HepG2 (cell line): ENCODE measurements around the gene PRKCI.

Experiments used
- DBP ChIP-seq: sonication (generic); formaldehyde crosslinking; IDR thresholded peaks from 2 replicates; pipeline ENCODE4 v1.4.0; 2020; ENCODE audit warnings: missing genetic modification reagents; ENCODE audit errors: not compliant biosample characterization
- HDAC6 ChIP-seq: fragments of 200-600 bp; sonication (generic); IDR thresholded peaks from 2 replicates; pipeline ENCODE4 v1.7.0; 2017; ENCODE audit warnings: mild to moderate bottlenecking, antibody characterized with exemption, low read length, low read depth
- JUN ChIP-seq: sonication (generic); formaldehyde crosslinking; IDR thresholded peaks from 2 replicates; pipeline ENCODE4 v1.4.0; 2020; ENCODE audit warnings: mild to moderate bottlenecking, missing genetic modification reagents
- RAD21 ChIP-seq: fragments of 450-650 bp; formaldehyde crosslinking; IDR thresholded peaks from 2 replicates; pipeline ENCODE4 v1.5.0; 2020; ENCODE audit warnings: mild to moderate bottlenecking
- ZC3H4 ChIP-seq: sonication (generic); formaldehyde crosslinking; IDR thresholded peaks from 2 replicates; pipeline ENCODE4 v1.4.0; 2020; ENCODE audit warnings: missing genetic modification reagents, borderline replicate concordance
- ZNF496 ChIP-seq: sonication (generic); formaldehyde crosslinking; IDR thresholded peaks from 2 replicates; pipeline ENCODE4 v1.8.1; 2023; ENCODE audit warnings: mild to moderate bottlenecking, moderate library complexity, missing genetic modification reagents; ENCODE audit not compliant: insufficient replicate concordance
- ZNF607 ChIP-seq: sonication (generic); formaldehyde crosslinking; IDR thresholded peaks from 2 replicates; pipeline ENCODE4 v1.5.1; 2020; ENCODE audit warnings: missing genetic modification reagents, mild to moderate bottlenecking, borderline replicate concordance
- ZNF629 ChIP-seq: sonication (generic); formaldehyde crosslinking; conservative IDR thresholded peaks from 2 replicates; pipeline ENCODE4 v1.5.0; 2020; ENCODE audit warnings: missing genetic modification reagents
- ZNF710 ChIP-seq: sonication (generic); formaldehyde crosslinking; IDR thresholded peaks from 2 replicates; pipeline ENCODE4 v1.5.0; 2020; ENCODE audit warnings: mild to moderate bottlenecking, missing genetic modification reagents, borderline replicate concordance

- no peak for TF ChIP-seq DBP (CRISPR knock-in tag)
- TF ChIP-seq JUN (CRISPR knock-in tag) = no peak
- TF ChIP-seq ZNF607 (CRISPR knock-in tag) = no peak
- no peak for TF ChIP-seq RAD21 (CRISPR knock-in tag)
- no peak for TF ChIP-seq ZNF710
- no peak for TF ChIP-seq HDAC6
- no peak for TF ChIP-seq ZNF629 (CRISPR knock-in tag)
- TF ChIP-seq ZNF496 (CRISPR knock-in tag) = no peak
- TF ChIP-seq ZC3H4 (CRISPR knock-in tag) = no peak
Observed at GRCh38 chr3:170277833-170278580, 55.8 kb downstream of the PRKCI start.
